SW480 (cell line): Measurements from ENCODE around the gene SNX27.
"Not testable (repeated sequence)": the region's sequence is repeated elsewhere in the genome, so short reads cannot be mapped to it uniquely, and the experiment has no call there.

Experiments
- DNase-seq: peaks from one replicate; pipeline ENCODE4 v3.0.0-alpha.2; 2016; ENCODE audit warnings: low spot score

The SNX27 gene

GRCh38 chr1:151611832-151612500 is at the start of gene SNX27:
TSS of gene SNX27 (plus strand) at chr1:151612050. CDS start at chr1:151612202, 152 bp downstream.
- peak; percentile 90 for DNase-seq

DNA sequence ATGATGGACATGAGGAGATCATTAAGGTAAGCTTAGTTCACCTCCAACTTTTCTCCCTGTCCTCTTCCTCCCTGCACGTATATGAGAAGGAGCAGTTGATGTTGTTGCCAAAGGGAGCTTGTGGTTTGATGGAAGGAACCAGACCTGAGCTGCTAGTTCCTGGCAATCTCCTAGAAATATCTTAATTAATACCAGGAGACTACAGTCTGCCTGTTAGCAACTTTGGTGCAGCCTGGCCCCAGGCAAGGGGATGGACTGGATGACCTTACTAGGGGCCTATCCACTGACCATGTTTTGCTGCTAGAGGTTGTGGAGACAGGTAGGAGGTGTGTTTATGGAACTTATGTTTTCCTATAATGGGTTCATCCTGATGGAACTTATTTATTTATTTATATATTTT is 49.2 kb upstream of the SNX27 start:
- no peak for DNase-seq

DNA sequence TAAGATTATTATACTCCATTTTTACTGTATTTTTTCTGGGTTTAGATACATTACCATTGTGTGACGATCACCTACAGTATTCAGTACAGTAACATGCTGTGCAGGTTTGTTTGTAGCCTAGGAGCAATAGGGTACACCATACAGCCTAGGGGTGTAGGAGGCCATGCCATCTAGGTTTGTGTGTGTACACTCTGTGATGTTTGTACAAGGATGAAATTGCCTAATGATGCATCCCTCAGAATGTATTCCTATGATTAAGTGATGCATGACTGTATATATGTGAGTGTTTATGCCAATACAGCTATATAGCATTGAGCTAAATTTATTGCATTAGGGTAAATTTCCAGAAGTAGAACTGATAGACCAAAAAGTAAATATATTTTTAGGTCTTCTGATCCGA is 48.5 kb upstream of the SNX27 start:
- DNase-seq = no peak

DNA sequence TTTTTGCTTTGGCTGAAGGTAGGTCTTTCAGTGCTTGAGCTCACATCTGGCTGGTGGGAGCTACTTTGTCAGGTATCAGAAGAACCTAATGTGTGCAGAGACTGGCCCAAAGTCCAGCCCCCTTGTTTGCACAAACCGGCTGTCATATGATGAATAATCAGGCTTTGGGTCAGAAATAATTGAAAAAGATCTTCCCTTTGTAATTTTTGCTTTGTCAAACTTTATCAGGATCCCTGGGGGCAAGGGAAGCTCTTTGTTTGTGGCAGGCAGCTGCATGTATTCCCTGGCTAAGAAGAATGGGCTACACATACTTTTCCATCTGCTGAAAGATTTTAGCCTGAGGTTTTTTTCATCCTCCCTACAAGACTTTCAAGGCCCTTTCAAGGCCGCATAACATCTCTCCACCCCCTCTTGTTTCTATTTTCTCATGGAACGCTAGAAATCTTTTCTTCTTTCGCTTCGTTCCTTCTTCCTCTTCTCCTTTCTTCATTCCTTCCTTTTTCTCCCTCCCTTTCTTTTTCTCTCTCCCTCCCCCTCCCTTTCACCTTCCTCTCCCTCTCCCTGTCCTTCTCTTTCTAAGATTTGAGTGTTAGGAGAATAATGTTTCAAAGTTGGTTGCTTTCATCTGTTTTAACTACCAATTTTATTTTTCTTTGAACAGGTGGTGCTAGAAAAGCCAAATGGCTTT is 46.2 kb upstream of the SNX27 start:
- no peak for DNase-seq

DNA sequence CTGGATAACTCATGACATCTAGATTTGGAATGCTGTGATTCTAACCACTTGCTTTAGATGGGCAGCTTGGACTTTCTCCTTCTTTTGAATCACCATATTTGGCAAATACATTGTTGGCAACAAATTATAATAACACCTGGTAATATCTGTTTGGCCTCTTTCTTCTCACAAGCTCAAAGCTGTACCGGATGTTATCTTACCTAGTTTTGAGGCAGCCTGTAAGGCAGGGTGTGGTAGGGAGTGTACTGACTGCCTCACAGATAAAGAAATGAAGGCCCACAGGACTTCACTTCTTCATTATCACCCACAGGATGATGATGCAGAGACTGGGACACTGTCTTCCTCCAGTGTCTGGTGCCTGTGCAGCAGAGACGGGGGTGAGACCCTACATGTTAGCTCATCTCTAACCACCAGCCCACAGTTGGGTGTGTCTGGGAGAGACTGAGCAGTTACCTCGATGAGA is 43.2 kb upstream of the SNX27 start:
- DNase-seq = peak; percentile 72

DNA sequence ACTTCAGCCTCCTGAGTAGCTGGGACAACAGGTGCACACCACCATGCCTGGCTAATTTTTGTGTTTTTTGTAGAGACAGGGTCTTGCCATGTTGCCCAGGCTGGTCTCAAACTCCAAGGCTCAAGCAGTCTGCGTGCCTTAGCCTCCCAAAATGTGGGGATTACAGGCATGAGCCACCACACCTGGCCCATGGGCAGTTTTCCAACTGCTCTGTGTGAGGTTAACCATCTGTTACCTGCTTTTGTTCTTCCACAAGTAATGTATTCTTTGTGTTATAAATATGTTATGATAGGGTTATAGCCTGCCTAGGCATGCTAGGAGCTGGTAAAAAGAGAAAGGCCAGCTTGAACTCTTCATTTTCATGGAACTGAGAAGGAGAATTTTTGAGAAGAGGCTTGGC is 41.0 kb upstream of the SNX27 start:
- no peak for DNase-seq

GRCh38 chr1:151574575-151575529 is 37.0 kb upstream of the SNX27 start:
- no peak for DNase-seq

- no peak for DNase-seq
Observed at GRCh38 chr1:151577173-151577572, 34.7 kb upstream of the SNX27 start.

- no peak for DNase-seq
Observed at GRCh38 chr1:151578941-151579340, 32.9 kb upstream of the SNX27 start.

- no peak for DNase-seq
Observed at GRCh38 chr1:151579436-151580225, 32.2 kb upstream of the SNX27 start.

DNA sequence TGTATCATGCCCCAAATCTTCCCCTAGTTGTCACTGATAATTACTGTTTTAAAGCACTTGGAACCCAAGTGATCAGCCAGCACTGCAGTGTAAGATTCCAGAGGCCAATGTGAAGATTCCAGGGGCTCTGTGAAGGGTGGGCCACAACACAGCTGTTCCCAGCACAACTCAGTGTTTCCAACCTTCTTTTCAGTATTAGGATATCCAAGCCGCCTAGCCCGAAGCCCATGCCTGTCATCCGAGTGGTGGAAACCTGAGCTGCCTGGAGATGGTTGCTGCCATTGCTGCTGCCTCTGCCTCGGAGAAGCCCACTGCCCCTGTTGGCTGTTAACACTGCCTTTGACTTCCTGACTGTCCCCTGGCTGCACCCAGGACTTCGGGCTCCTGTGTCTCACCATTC is 30.4 kb upstream of the SNX27 start:
- DNase-seq = no peak

DNA sequence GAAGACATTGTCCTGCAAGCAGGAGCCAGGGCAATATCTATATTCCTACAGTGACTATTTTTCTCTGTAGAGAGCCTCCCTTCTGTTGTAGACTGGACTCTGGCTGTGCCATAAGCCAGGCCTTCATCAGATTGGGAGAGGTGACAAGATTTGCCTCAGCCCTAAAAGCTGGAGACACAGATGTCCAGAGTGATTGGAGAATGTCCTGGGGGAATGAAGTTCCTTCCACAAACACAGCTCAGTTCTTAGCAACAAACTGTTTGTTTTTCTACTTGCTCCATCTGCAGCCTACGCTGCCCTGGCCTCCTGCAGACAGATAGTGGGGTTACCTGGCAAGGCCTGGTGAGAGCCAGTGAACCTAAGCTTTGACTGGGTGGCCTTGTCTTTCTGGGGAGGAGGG is 29.9 kb upstream of the SNX27 start:
- no peak for DNase-seq

GRCh38 chr1:151583796-151584195 is 28.1 kb upstream of the SNX27 start:
- no peak for DNase-seq

GRCh38 chr1:151584278-151584677 is 27.6 kb upstream of the SNX27 start:
- no peak for DNase-seq

- DNase-seq = no peak
Observed at GRCh38 chr1:151584780-151585179, 27.1 kb upstream of the SNX27 start.

- no peak for DNase-seq
Observed at GRCh38 chr1:151585622-151586021, 26.2 kb upstream of the SNX27 start.

DNA sequence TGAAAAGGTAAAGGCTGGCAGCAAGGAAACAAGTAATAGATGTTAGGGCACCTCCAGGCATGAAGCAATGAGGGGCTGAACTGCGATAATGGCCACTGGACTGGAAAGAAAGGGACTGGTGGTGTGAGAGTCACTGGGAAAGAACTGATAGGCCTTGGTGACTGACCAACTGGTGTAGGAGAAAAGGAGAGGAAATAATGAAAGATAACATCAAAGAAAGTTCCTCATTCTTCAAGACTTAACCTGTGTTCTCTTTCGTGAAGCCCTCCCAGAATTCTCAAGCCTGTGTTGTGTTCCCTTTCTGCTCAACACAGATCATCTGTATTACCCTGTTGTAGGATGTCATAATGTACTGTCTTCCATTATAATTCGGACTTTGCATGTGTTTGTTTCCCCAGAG is 20.9 kb upstream of the SNX27 start:
- DNase-seq = no peak

- DNase-seq = no peak
Observed at GRCh38 chr1:151593730-151594129, 18.1 kb upstream of the SNX27 start.

GRCh38 chr1:151594143-151594625 is 17.7 kb upstream of the SNX27 start:
- DNase-seq = peak; percentile 75

DNA sequence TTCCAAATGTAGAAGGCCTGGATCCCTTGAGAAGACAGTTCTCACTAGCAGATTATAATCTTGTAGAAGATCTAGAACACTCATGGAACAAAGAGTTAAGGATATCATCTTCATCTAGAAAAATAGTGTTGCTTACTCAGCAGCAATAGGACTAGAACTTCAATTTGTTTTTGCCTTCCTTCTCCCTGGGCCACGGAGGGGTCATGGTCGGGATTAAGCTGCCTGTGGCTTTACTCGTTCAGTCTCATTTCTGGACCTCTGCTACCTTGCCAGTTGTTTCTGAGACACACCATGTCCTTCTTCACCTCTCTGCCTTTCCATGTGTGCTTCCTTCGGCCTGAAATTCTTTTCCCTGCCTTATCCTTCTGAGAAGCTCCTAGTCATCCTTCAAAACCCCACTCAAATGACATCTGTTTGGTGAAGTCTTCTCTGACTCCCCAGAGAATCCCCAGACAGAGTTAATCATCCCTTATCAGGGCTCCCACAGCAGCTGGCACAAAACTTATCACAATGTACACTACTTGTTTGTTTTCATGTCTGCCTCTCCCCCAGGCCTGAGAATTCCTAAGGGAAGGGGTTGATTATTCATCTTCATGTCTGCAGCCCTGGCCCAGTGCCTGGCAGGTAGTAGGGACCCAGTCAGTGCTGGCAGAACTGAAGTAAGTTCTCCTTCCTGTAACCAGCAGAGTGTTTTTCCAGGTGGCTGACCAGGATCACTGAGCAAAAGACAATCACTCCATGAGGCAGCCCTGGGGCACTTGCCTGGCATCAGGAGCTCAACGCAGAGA is 15.5 kb upstream of the SNX27 start:
- no peak for DNase-seq

DNA sequence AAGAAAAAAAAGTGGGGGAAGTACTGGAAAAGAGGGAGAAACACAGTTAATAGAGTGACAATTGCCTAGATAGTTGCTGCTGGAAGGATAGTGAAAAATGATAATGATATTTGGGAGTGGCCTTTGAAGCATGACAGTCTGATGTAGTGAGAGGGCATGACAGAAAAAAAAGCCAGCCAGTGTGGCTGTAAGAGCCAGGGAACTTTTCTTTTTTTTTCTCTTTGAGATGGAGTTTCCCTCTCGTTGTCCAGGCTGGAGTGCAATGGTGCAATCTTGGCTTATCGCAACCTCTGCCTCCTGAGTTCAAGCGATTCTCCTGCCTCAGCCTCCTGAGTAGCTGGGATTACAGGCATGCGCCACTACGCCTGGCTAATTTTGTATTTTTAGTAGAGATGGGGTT is 9.3 kb upstream of the SNX27 start:
- not testable (repeated sequence) for DNase-seq
